H9 (cell line): ENCODE data around the gene CMTM4. TPM values are rescaled to one million over a fixed set of nuclear protein-coding genes. Genes with fewer than 3 reads are reported as not detected.
"Not testable (repeated sequence)": the region's sequence is repeated elsewhere in the genome, so short reads cannot be mapped to it uniquely, and the experiment has no call there.

Experiments used
- DNase-seq: peaks from one replicate; pipeline ENCODE4 v3.0.0-alpha.2; 2017
- H2AFZ ChIP-seq: one replicate; pipeline ENCODE4 v1.6.1; 2013; ENCODE audit warnings: mild to moderate bottlenecking, low read length, control low read depth, moderate library complexity
- H2AK5ac ChIP-seq: 2 replicates; pipeline ENCODE4 v1.6.1; 2013; ENCODE audit warnings: low read length, control low read depth, mixed read lengths; ENCODE audit not compliant: insufficient read length
- H2BK120ac ChIP-seq: one replicate; pipeline ENCODE4 v1.6.1; 2013; ENCODE audit warnings: low read depth, mild to moderate bottlenecking, low read length, control low read depth, inconsistent platforms; ENCODE audit not compliant: poor library complexity, severe bottlenecking
- H2BK12ac ChIP-seq: 2 replicates; pipeline ENCODE4 v1.6.1; 2013; ENCODE audit warnings: low read length, control low read depth, mixed read lengths, low read depth; ENCODE audit not compliant: insufficient read length
- H2BK15ac ChIP-seq: 2 replicates; pipeline ENCODE4 v1.6.1; 2013; ENCODE audit warnings: low read depth, low read length, control low read depth
- H2BK20ac ChIP-seq: one replicate; pipeline ENCODE4 v1.6.1; 2013; ENCODE audit warnings: low read depth, mild to moderate bottlenecking, low read length, control low read depth, inconsistent platforms; ENCODE audit not compliant: poor library complexity, severe bottlenecking
- H2BK5ac ChIP-seq: 2 replicates; pipeline ENCODE4 v1.6.1; 2013; ENCODE audit warnings: low read length, control low read depth, mixed read lengths; ENCODE audit not compliant: insufficient read length
- H3K14ac ChIP-seq: 2 replicates; pipeline ENCODE4 v1.6.1; 2013; ENCODE audit warnings: low read length, control low read depth; ENCODE audit not compliant: insufficient read depth
- H3K18ac ChIP-seq: 2 replicates; pipeline ENCODE4 v1.6.1; 2013; ENCODE audit warnings: low read depth, mild to moderate bottlenecking, mixed read lengths, low read length, control low read depth; ENCODE audit not compliant: insufficient read length
- H3K23ac ChIP-seq: 2 replicates; pipeline ENCODE4 v1.6.1; 2013; ENCODE audit warnings: low read length, control low read depth, mixed read lengths, low read depth; ENCODE audit not compliant: insufficient read length
- H3K23me2 ChIP-seq: 2 replicates; pipeline ENCODE4 v1.6.1; 2013; ENCODE audit warnings: low read depth, mild to moderate bottlenecking, mixed read lengths, low read length, control low read depth; ENCODE audit not compliant: insufficient read length, poor library complexity, severe bottlenecking
- H3K27ac ChIP-seq: 2 replicates; pipeline ENCODE4 v1.5.1; 2013; ENCODE audit warnings: low read length, control low read depth, mixed read lengths, low read depth; ENCODE audit not compliant: insufficient read length
- H3K27me3 ChIP-seq: 2 replicates; pipeline ENCODE4 v1.6.1; 2013; ENCODE audit warnings: low read length, control low read depth, inconsistent platforms; ENCODE audit not compliant: insufficient read depth
- H3K4ac ChIP-seq: 2 replicates; pipeline ENCODE4 v1.6.1; 2013; ENCODE audit warnings: low read depth, mild to moderate bottlenecking, control low read depth, inconsistent platforms, low read length, moderate library complexity
- H3K4me1 ChIP-seq: 2 replicates; pipeline ENCODE4 v1.6.1; 2013; ENCODE audit warnings: low read length, control low read depth, inconsistent platforms; ENCODE audit not compliant: insufficient read depth
- H3K4me2 ChIP-seq: 2 replicates; pipeline ENCODE4 v1.6.1; 2013; ENCODE audit warnings: low read length, control low read depth, mixed read lengths; ENCODE audit not compliant: insufficient read length, insufficient read depth
- H3K56ac ChIP-seq: 2 replicates; pipeline ENCODE4 v1.6.1; 2013; ENCODE audit warnings: low read depth, mild to moderate bottlenecking, mixed read lengths, low read length, control low read depth; ENCODE audit not compliant: insufficient read length
- H3K79me1 ChIP-seq: 2 replicates; pipeline ENCODE4 v1.6.1; 2013; ENCODE audit warnings: low read depth, mild to moderate bottlenecking, moderate library complexity, low read length, control low read depth, inconsistent platforms; ENCODE audit not compliant: insufficient read depth, poor library complexity, severe bottlenecking
- H3K79me2 ChIP-seq: 2 replicates; pipeline ENCODE4 v1.6.1; 2013; ENCODE audit warnings: low read length, control low read depth, inconsistent platforms; ENCODE audit not compliant: insufficient read depth
- H3K9ac ChIP-seq: 2 replicates; pipeline ENCODE4 v1.6.1; 2013; ENCODE audit warnings: low read length, control low read depth, mixed read lengths; ENCODE audit not compliant: insufficient read length; ENCODE audit errors: extremely low read depth
- H3K9me3 ChIP-seq: one replicate; pipeline ENCODE4 v1.6.1; 2013; ENCODE audit warnings: low read depth, low read length, inconsistent platforms; ENCODE audit not compliant: control insufficient read depth
- H3T11ph ChIP-seq: one replicate; pipeline ENCODE4 v1.6.1; 2013; ENCODE audit warnings: mild to moderate bottlenecking, low read length, control low read depth, inconsistent platforms
- H4K20me1 ChIP-seq: one replicate; pipeline ENCODE4 v1.6.1; 2013; ENCODE audit not compliant: control insufficient read depth, insufficient read length, insufficient read depth
- H4K5ac ChIP-seq: 2 replicates; pipeline ENCODE4 v1.6.1; 2013; ENCODE audit warnings: low read depth, mild to moderate bottlenecking, mixed read lengths, low read length, control low read depth; ENCODE audit not compliant: insufficient read length
- H4K8ac ChIP-seq: replicated peaks from 2 replicates; pipeline ENCODE4 v1.6.1; 2013; ENCODE audit warnings: low read length, control low read depth, mixed read lengths, low read depth; ENCODE audit not compliant: insufficient read length
- H4K91ac ChIP-seq: 2 replicates; pipeline ENCODE4 v1.6.1; 2013; ENCODE audit warnings: low read depth, mild to moderate bottlenecking, moderate library complexity, mixed read lengths, low read length, control low read depth; ENCODE audit not compliant: insufficient read length
- H3K27ac Mint-ChIP-seq, 3 experiments: 2 replicates in 2 of 3; 3 replicates in 1 of 3; pipeline ENCODE4 v1.8.0; 2020 to 2021; ENCODE audit warnings: mixed read lengths in 3 of 3, mild to moderate bottlenecking in 1 of 3, moderate library complexity in 1 of 3
- H3K27me3 Mint-ChIP-seq: 2 replicates; pipeline ENCODE4 v1.8.0; 2021; ENCODE audit warnings: low read depth, mild to moderate bottlenecking, moderate library complexity, mixed read lengths
- H3K36me3 Mint-ChIP-seq, 3 experiments: 2 replicates in 2 of 3; 3 replicates in 1 of 3; pipeline ENCODE4 v1.8.0; 2020 to 2021; ENCODE audit warnings: low read depth in 3 of 3, mixed read lengths in 3 of 3; ENCODE audit not compliant: insufficient read depth in 1 of 3
- H3K4me1 Mint-ChIP-seq, 2 experiments: 2 replicates each; pipeline ENCODE4 v1.8.0; 2020; ENCODE audit warnings: mixed read lengths in 2 of 2
- H3K4me3 Mint-ChIP-seq, 2 experiments: 2 replicates in 1 of 2; 3 replicates in 1 of 2; pipeline ENCODE4 v1.8.0; 2020 to 2021; ENCODE audit warnings: mild to moderate bottlenecking in 2 of 2, mixed read lengths in 2 of 2, moderate library complexity in 1 of 2
- H3K9me3 Mint-ChIP-seq, 2 experiments: 2 replicates in 1 of 2; 3 replicates in 1 of 2; pipeline ENCODE4 v1.8.0; 2020; ENCODE audit warnings: mild to moderate bottlenecking in 2 of 2, mixed read lengths in 2 of 2, moderate library complexity in 1 of 2
- CTCF ChIP-seq: fragments of 200-600 bp; sonication (generic); conservative IDR thresholded peaks from 3 replicates; pipeline ENCODE4 v1.8.0; 2021; ENCODE audit warnings: antibody characterized with exemption, mild to moderate bottlenecking
- WGBS: extraction: QIAGEN DNeasy Blood & Tissue Kit; methylation state at CpG from one replicate; pipeline ENCODE4 v1.1.7; 2013; ENCODE audit warnings: missing lambda C conversion rate, low lambda C conversion rate, mixed read lengths; ENCODE audit not compliant: insufficient read length; ENCODE audit errors: extremely low coverage; 5-methylcytosine and 5-hydroxymethylcytosine counted together
- total RNA-seq: library from RNA; stranded (reverse); gene quantifications from 2 replicates; pipeline ENCODE4 v1.2.1, GENCODE V29; 2021

Gene CMTM4
- total RNA-seq, 1 experiment from 2014 or later, result 40.5 TPM

- H3K4me1 ChIP-seq, result peaks cover 1% of the 10 kb centered on the region; the same call in 1 of the 2 replicates
- H3K9ac ChIP-seq, result no peak overlapping the region
- no peak overlapping the region for H2BK12ac ChIP-seq
- peaks cover 18 to 19% of the 10 kb centered on the region in 2 experiments for H3K4me1 Mint-ChIP-seq
- H4K91ac ChIP-seq, result no peak overlapping the region
- peak overlapping the region in 2 of 3 experiments; percentile 44 to 81; a peak in 3 of 7 replicates for H3K27ac Mint-ChIP-seq
- H3K23me2 ChIP-seq, result no peaks in the 10 kb centered on the region
- no peak overlapping the region for H3K4me3 Mint-ChIP-seq
- H3K27ac ChIP-seq, result no peak overlapping the region
- no peaks in the 10 kb centered on the region for H3K27me3 Mint-ChIP-seq
- no peak overlapping the region for H2BK120ac ChIP-seq
- H3K4me2 ChIP-seq, result no peak overlapping the region
- no peak overlapping the region for H3K18ac ChIP-seq
- no peak for TF ChIP-seq CTCF
- H4K20me1 ChIP-seq, result no peaks in the 10 kb centered on the region
- no peak overlapping the region for H4K5ac ChIP-seq
- H2BK20ac ChIP-seq, result no peak overlapping the region
- peak overlapping the region; percentile 53 for H2BK5ac ChIP-seq
- H3T11ph ChIP-seq, result no peak overlapping the region
- H2AFZ ChIP-seq, result no peak overlapping the region
- no peak overlapping the region for H2BK15ac ChIP-seq
- H3K36me3 Mint-ChIP-seq, result peaks cover 23 to 49% (median 40%) of the 10 kb centered on the region in 3 experiments
- no peak overlapping the region for H3K14ac ChIP-seq
- H3K79me1 ChIP-seq, result no peaks in the 10 kb centered on the region
- no peak for DNase-seq
- H3K9me3 ChIP-seq, result no peaks in the 10 kb centered on the region
- H3K56ac ChIP-seq, result no peak overlapping the region
- H3K27me3 ChIP-seq, result no peaks in the 10 kb centered on the region
- no peak overlapping the region for H3K4ac ChIP-seq
- WGBS, result no CpG with 5 or more reads among the region's 4 CpGs
- no peak overlapping the region for H3K23ac ChIP-seq
- no peak overlapping the region for H2AK5ac ChIP-seq
- H3K79me2 ChIP-seq, result no peaks in the 10 kb centered on the region
- H3K9me3 Mint-ChIP-seq, result no peaks in the 10 kb centered on the region; a peak in 1 of 5 replicates
- no peak overlapping the region for H4K8ac ChIP-seq
These were observed 61.9 kb downstream of the CMTM4 start for GRCh38 chr16:66634527-66635196.

GRCh38 chr16:66631558-66631957 is 65.0 kb downstream of the CMTM4 start:
- H3K4me3 Mint-ChIP-seq, H2BK5ac ChIP-seq, H3K27me3 ChIP-seq, H3K9ac ChIP-seq, H4K8ac ChIP-seq, H3K4me2 ChIP-seq, H3K4me1 ChIP-seq, H2BK120ac ChIP-seq, H3K27ac ChIP-seq, H2AK5ac ChIP-seq, H3K23me2 ChIP-seq, H4K5ac ChIP-seq, H3K27me3 Mint-ChIP-seq, DNase-seq, H3K9me3 Mint-ChIP-seq, H3K27ac Mint-ChIP-seq, H3K4ac ChIP-seq, H3K14ac ChIP-seq, H2BK12ac ChIP-seq, H2BK20ac ChIP-seq, H4K91ac ChIP-seq, H3K56ac ChIP-seq, H3K23ac ChIP-seq, H3K18ac ChIP-seq, H3K79me1 ChIP-seq, H2BK15ac ChIP-seq, H4K20me1 ChIP-seq, H3K9me3 ChIP-seq, H2AFZ ChIP-seq, H3T11ph ChIP-seq, H3K79me2 ChIP-seq, H3K4me1 Mint-ChIP-seq: not testable (repeated sequence)
- H3K36me3 Mint-ChIP-seq, result peaks cover 23 to 56% (median 53%) of the 10 kb centered on the region in 3 experiments
- no CpG with 5 or more reads among the region's 4 CpGs for WGBS
